ENCODE results near the gene AHI1.

AHI1 gene

DNA sequence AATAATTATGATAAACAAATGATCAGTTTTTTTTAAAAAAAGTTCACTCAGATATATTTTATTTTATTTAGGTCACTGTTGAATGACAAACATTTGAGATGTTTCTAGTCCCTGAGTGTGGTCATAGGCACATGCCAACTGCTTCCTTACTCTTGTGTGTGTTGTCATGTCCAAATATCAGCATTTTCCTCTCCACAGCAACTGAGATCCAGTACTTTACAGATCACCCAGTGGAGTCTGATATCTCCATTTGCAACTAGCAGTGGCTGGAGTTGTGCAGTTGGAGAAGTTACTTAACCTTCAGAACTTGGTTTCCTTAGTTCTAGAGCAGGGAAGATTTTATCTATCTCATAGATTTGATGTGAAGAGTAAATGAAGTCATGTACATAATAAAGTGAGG is 215.1 kb downstream of the AHI1 start:
- DNase-seq (ENCODE audit: low read depth), result peak; percentile 73
- no peak overlapping the region for H3K4me3 ChIP-seq (ENCODE audit: low read depth, low read length)
- TF ChIP-seq MYC (IDR thresholded peaks at IDR 0.05; ENCODE audit: low read depth, low read length), result peak; percentile 22; the same call in 1 of the 2 replicates
- TF ChIP-seq, protein P1, sequence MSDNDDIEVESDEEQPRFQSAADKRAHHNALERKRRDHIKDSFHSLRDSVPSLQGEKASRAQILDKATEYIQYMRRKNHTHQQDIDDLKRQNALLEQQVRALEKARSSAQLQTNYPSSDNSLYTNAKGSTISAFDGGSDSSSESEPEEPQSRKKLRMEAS (IDR thresholded peaks at IDR 0.05; ENCODE audit: low read depth, low read length), result no peak

DNA sequence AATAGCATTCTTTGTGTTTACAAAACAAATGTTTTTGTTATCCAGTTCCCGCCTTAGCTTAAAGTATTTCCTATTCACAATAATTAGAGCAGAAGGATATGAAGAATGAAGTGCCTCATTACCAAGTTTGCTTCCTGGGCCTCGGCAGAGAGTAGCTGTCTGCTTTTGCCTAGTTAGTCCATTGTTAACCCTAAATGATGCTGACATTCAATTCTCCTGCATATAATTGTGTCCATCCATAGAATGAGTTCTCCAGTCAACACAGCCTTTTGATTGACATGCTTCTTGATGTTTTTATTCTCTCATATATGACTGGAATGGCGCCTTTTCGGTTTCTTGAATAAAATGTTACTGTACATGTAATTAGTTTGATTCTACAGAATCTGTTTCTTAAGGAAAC is 215.6 kb downstream of the AHI1 start:
- H3K4me3 ChIP-seq (ENCODE audit: low read depth, low read length), result peak overlapping the region; percentile 41
- TF ChIP-seq, protein P2, sequence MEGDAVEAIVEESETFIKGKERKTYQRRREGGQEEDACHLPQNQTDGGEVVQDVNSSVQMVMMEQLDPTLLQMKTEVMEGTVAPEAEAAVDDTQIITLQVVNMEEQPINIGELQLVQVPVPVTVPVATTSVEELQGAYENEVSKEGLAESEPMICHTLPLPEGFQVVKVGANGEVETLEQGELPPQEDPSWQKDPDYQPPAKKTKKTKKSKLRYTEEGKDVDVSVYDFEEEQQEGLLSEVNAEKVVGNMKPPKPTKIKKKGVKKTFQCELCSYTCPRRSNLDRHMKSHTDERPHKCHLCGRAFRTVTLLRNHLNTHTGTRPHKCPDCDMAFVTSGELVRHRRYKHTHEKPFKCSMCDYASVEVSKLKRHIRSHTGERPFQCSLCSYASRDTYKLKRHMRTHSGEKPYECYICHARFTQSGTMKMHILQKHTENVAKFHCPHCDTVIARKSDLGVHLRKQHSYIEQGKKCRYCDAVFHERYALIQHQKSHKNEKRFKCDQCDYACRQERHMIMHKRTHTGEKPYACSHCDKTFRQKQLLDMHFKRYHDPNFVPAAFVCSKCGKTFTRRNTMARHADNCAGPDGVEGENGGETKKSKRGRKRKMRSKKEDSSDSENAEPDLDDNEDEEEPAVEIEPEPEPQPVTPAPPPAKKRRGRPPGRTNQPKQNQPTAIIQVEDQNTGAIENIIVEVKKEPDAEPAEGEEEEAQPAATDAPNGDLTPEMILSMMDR (IDR thresholded peaks at IDR 0.05; ENCODE audit: low read depth, low read length), result no peak
- TF ChIP-seq MYC (IDR thresholded peaks at IDR 0.05; ENCODE audit: low read depth, low read length) (no peak), POLR2A (IDR thresholded peaks at IDR 0.05; ENCODE audit: extremely low read depth, insufficient read length) (no peak)
- TF ChIP-seq, protein P1 (IDR thresholded peaks at IDR 0.05; ENCODE audit: low read depth, low read length), result no peak
- peak; percentile 57 for DNase-seq (ENCODE audit: low read depth)

DNA sequence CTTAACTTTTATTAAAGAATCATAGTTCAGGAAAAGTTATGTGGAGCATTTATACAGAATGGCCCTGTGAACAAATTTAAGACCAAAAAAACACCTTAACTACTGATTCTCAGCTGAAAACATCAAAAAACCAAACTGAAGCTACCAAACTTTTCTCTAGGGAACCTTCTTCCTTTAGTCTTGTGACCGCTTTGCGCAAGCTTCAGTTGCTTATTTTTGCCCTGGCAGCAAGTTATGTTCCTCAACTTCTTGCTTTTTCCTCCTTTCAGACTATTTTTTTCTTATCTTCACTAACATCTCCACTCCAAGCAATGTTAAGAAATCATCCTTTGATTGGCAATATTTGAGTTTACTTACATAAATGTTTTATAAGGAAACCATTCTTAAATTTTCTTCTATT is 216.3 kb downstream of the AHI1 start:
- peak overlapping the region; percentile 46 for H3K4me3 ChIP-seq (ENCODE audit: low read depth, low read length)
- TF ChIP-seq, protein P1 (IDR thresholded peaks at IDR 0.05; ENCODE audit: low read depth, low read length), result 0 out of 2 replicates have a peak, but pooled peaks have one; percentile 7
- TF ChIP-seq, protein P2 (IDR thresholded peaks at IDR 0.05; ENCODE audit: low read depth, low read length), result no peak
- DNase-seq (ENCODE audit: low read depth), result peak; percentile 94

DNA sequence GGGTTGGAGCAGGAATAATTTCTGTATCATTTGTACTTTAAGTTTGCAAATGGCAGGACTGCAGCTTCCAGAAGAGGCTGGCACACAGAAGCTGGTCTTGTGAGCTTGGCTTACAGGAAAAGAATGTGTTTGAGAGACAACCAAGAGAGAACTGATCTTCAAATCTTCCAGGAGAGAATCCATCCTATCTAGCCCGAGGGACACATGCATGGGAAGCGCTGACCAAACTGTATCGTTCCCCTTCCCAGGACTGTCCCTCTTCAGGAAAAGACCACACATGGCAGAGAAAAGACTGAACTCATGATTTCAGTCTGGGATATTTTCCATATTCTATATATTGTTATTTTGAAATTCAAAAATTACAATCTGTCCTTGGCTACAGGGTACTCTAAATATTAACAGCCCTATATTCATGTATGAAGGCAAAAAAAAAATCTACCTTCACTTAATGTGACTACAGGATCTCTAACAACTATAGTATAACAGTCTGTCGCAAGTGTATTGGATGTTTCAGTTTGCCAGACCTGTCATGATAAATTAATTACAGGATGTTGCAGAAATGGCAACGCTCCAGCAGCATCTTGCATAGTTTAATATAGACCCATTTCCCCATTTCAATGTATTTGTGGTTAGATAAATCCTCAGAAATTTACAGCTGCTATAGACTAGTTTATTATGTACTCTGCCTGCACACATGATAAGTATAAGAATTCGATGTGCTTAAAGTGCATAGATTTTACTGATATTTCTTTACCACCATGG is 217.0 kb downstream of the AHI1 start:
- peak; percentile 96 for DNase-seq (ENCODE audit: low read depth)
- no peak for TF ChIP-seq MYC (IDR thresholded peaks at IDR 0.05; ENCODE audit: low read depth, low read length)
- TF ChIP-seq, protein P1 (IDR thresholded peaks at IDR 0.05; ENCODE audit: low read depth, low read length), result no peak; the same call in 1 of the 2 replicates
- TF ChIP-seq, protein P2 (IDR thresholded peaks at IDR 0.05; ENCODE audit: low read depth, low read length), result no peak
- no peak for TF ChIP-seq POLR2A (IDR thresholded peaks at IDR 0.05; ENCODE audit: extremely low read depth, insufficient read length)
- H3K4me3 ChIP-seq (ENCODE audit: low read depth, low read length), result peak overlapping the region; percentile 46

DNA sequence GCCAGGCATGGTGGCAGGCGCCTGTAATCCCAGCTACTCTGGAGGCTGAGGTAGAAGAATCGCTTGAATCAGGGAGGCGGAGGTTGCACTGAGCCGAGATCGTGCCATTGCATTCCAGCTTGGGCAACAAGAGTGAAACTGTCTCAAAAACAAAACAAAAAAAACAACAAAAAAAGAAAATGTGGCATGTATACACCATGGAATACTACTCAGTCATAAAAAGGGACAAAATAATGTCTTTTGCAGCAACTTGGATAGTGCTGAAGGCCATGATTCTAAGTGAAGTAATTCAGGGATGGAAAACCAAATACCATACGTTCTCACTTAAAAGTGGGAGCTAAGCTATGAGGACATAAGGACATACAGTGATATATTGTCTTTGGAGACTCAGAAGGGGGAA is 220.1 kb downstream of the AHI1 start:
- H3K4me3 ChIP-seq (ENCODE audit: low read depth, low read length), result no peak overlapping the region
- DNase-seq (ENCODE audit: low read depth), result no peak
- TF ChIP-seq, protein P2 (IDR thresholded peaks at IDR 0.05; ENCODE audit: low read depth, low read length), result no peak
- TF ChIP-seq, protein P1 (IDR thresholded peaks at IDR 0.05; ENCODE audit: low read depth, low read length), result no peak
- no peak for TF ChIP-seq MYC (IDR thresholded peaks at IDR 0.05; ENCODE audit: low read depth, low read length)
- TF ChIP-seq POLR2A (IDR thresholded peaks at IDR 0.05; ENCODE audit: extremely low read depth, insufficient read length), result no peak

DNA sequence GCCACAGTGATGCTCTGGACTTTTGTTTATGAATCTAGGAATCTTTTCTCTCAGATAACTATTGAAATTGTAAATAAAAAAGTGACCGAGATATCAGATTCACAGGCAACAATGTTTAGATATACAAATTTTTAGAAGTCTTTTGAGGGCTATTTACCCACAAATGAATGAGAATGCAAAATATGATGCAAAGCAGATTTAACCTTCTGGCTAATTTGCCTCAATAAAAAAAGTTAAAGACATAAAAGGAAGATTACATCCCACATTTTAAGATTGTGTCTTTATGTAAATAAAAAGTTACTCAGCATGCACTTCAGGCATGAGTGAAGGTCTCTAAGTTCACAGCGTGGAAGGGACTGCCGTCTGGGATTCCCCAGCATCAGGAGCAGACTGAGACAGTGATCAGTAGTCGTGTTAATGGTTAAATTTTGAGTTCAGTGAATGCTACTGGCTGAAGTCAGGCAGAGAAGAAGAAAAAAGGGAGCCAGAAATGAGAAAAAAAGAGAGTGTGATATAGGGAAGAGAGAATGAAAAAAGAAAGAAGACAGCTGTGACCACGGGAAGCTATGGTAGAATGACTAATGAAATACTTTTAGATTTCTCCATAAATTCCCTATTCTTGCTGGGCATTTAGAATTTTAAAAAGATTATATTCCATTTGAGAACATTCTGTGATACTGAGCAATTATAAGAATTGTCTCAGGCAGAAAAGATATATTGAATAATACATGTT is 222.8 kb downstream of the AHI1 start:
- H3K4me3 ChIP-seq (ENCODE audit: low read depth, low read length), result no peak overlapping the region
- TF ChIP-seq POLR2A (IDR thresholded peaks at IDR 0.05; ENCODE audit: extremely low read depth, insufficient read length) (no peak), MYC (IDR thresholded peaks at IDR 0.05; ENCODE audit: low read depth, low read length) (no peak)
- TF ChIP-seq, protein P2 (IDR thresholded peaks at IDR 0.05; ENCODE audit: low read depth, low read length), result no peak
- TF ChIP-seq, protein P1 (IDR thresholded peaks at IDR 0.05; ENCODE audit: low read depth, low read length), result no peak
- DNase-seq (ENCODE audit: low read depth), result no peak
